SK-N-SH (cell line): ENCODE results near the gene RBMS3. TPM values are rescaled to one million over a fixed set of nuclear protein-coding genes. Genes with fewer than 3 reads are reported as not detected.

Experiments
- CTCF ChIA-PET: fragments of 300-600, 350-600 bp; formaldehyde crosslinking; extraction: SDS; loops from one replicate; lab custom pipeline; 2021; lab: Yijun Ruan, JAX
- POLR2A ChIA-PET: fragments of 350-600 bp; sonication (Branson Sonifier 250); formaldehyde crosslinking; extraction: SDS; loops from one replicate; lab custom pipeline; 2020; ENCODE audit warnings: antibody characterized with exemption, inconsistent platforms; lab: Yijun Ruan, JAX
- DNase-seq: peaks from one replicate; pipeline ENCODE4 v3.0.0; 2012
- H2AFZ ChIP-seq: fragments of 200-600 bp; sonication (generic); 2 replicates; pipeline ENCODE4 v1.8.1; 2016; ENCODE audit warnings: antibody characterized with exemption, mild to moderate bottlenecking, low read depth
- H3F3A ChIP-seq: fragments of 200-600 bp; sonication (generic); replicated peaks from 2 replicates; pipeline ENCODE3; 2016; ENCODE audit warnings: antibody characterized with exemption, mild to moderate bottlenecking; ENCODE audit not compliant: insufficient read depth
- H3K27ac ChIP-seq, 2 experiments: fragments of 200-500 bp in 1 of 2; fragments of 200-600 bp in 1 of 2; sonication (Bioruptor generic) in 1 of 2; sonication (generic), shearing (Covaris generic) in 1 of 2; 2 replicates each; pipeline versions ENCODE4 v1.5.1 to v1.6.1; 2014 to 2016; ENCODE audit warnings: low read depth in 2 of 2, inconsistent platforms in 1 of 2, low read length in 1 of 2, mild to moderate bottlenecking in 1 of 2, mixed read lengths in 1 of 2
- H3K27me3 ChIP-seq: fragments of 200-600 bp; sonication (generic), shearing (Covaris generic); 2 replicates; pipeline ENCODE4 v1.6.1; 2016; ENCODE audit warnings: mixed run types; ENCODE audit not compliant: insufficient read depth
- H3K36me3 ChIP-seq, 2 experiments: fragments of 200-500 bp in 1 of 2; fragments of 200-600 bp in 1 of 2; sonication (Bioruptor generic) in 1 of 2; sonication (generic) in 1 of 2; replicated peaks in 1 of 2; 2 replicates each; pipeline versions ENCODE3 to v1.5.1; 2014 to 2016; ENCODE audit warnings: low read length in 1 of 2, mild to moderate bottlenecking in 1 of 2; ENCODE audit not compliant: insufficient read depth in 2 of 2, control insufficient read depth in 1 of 2
- H3K4me1 ChIP-seq, 2 experiments: fragments of 200-500 bp in 1 of 2; fragments of 200-600 bp in 1 of 2; sonication (Bioruptor generic) in 1 of 2; sonication (generic), shearing (Covaris generic) in 1 of 2; 2 replicates each; pipeline versions ENCODE4 v1.5.1 to v1.6.1; 2014 to 2016; ENCODE audit warnings: low read depth in 1 of 2, low read length in 1 of 2, mixed run types in 1 of 2; ENCODE audit not compliant: insufficient read depth in 2 of 2, control insufficient read depth in 1 of 2
- H3K4me2 ChIP-seq: fragments of 200-600 bp; sonication (generic), shearing (Covaris generic); 2 replicates; pipeline ENCODE4 v1.6.1; 2017; ENCODE audit warnings: mixed run types
- H3K4me3 ChIP-seq, 2 experiments: fragments of 200-500 bp in 1 of 2; fragments of 200-600 bp in 1 of 2; sonication (Bioruptor generic) in 1 of 2; sonication (generic), shearing (Covaris generic) in 1 of 2; 2 replicates each; pipeline versions ENCODE4 v1.5.1 to v1.8.1; 2014 to 2016; ENCODE audit warnings: low read depth in 2 of 2, inconsistent platforms in 1 of 2, low read length in 1 of 2, mild to moderate bottlenecking in 1 of 2, mixed read lengths in 1 of 2, moderate library complexity in 1 of 2
- H3K79me2 ChIP-seq: fragments of 200-600 bp; sonication (generic); 2 replicates; pipeline ENCODE4 v1.8.1; 2017; ENCODE audit warnings: mild to moderate bottlenecking; ENCODE audit not compliant: insufficient read depth
- H3K9ac ChIP-seq: fragments of 200-600 bp; sonication (generic); 2 replicates; pipeline ENCODE4 v1.6.1; 2017; ENCODE audit warnings: mixed run types
- H3K9me2 ChIP-seq: fragments of 200-600 bp; sonication (generic); 2 replicates; pipeline ENCODE4 v1.6.1; 2017; ENCODE audit warnings: mixed run types
- H3K9me3 ChIP-seq: fragments of 200-600 bp; sonication (generic); 2 replicates; pipeline ENCODE4 v1.6.1; 2017; ENCODE audit warnings: mixed run types, mild to moderate bottlenecking, moderate library complexity
- H4K20me1 ChIP-seq: fragments of 200-600 bp; sonication (generic); 2 replicates; pipeline ENCODE4 v1.6.1; 2017; ENCODE audit warnings: mild to moderate bottlenecking, mixed run types; ENCODE audit not compliant: insufficient read depth
- ELF1 ChIP-seq: IDR thresholded peaks from 2 replicates; pipeline ENCODE4 v1.4.0; 2012
- FOSL2 ChIP-seq: IDR thresholded peaks from 2 replicates; pipeline ENCODE4 v1.4.0; 2012; ENCODE audit warnings: low read depth, mild to moderate bottlenecking, moderate library complexity, borderline replicate concordance
- GABPA ChIP-seq: IDR thresholded peaks from 2 replicates; pipeline ENCODE4 v1.4.0; 2012; ENCODE audit warnings: low read depth, mild to moderate bottlenecking
- GATA2 ChIP-seq: sonication (generic); formaldehyde crosslinking; IDR thresholded peaks from 2 replicates; pipeline ENCODE4 v1.5.0; 2020; ENCODE audit warnings: mild to moderate bottlenecking, missing genetic modification reagents
- MEF2A ChIP-seq: IDR thresholded peaks from 2 replicates; pipeline ENCODE4 v1.4.0; 2012; ENCODE audit warnings: low read depth, borderline replicate concordance
- MXI1 ChIP-seq: IDR thresholded peaks from 2 replicates; pipeline ENCODE4 v1.6.1; 2012; ENCODE audit warnings: mild to moderate bottlenecking, low read depth, low read length, improper control_type of control experiment
- NFIC ChIP-seq: IDR thresholded peaks from 2 replicates; pipeline ENCODE4 v1.4.0; 2012; ENCODE audit warnings: borderline replicate concordance
- NRF1 ChIP-seq: IDR thresholded peaks from 2 replicates; pipeline ENCODE4 v1.6.1; 2012; ENCODE audit warnings: low read depth, mild to moderate bottlenecking, low read length
- REST ChIP-seq: IDR thresholded peaks from 2 replicates; pipeline ENCODE4 v1.6.1; 2012; ENCODE audit warnings: mild to moderate bottlenecking, low read depth, low read length, moderate library complexity
- TAF1 ChIP-seq: IDR thresholded peaks from 2 replicates; pipeline ENCODE4 v1.6.1; 2012; ENCODE audit warnings: low read depth, mild to moderate bottlenecking, low read length, moderate library complexity, borderline replicate concordance
- TCF12 ChIP-seq: IDR thresholded peaks from 2 replicates; pipeline ENCODE4 v1.4.0; 2012
- USF1 ChIP-seq: IDR thresholded peaks from 2 replicates; pipeline ENCODE4 v1.4.0; 2012; ENCODE audit warnings: low read depth, borderline replicate concordance
- WGBS: methylation state at CpG from one replicate; pipeline ENCODE4 v1.1.6; 2017; ENCODE audit warnings: low lambda C conversion rate; 5-methylcytosine and 5-hydroxymethylcytosine counted together
- polyA plus RNA-seq, 3 experiments: library from polyadenylated mRNA; depleted of rRNA; stranded (reverse); fragments of >200 nt; gene quantifications; 2 replicates each; pipeline ENCODE4 v1.2.3, GENCODE V29; 2012

RBMS3 gene
- polyA plus RNA-seq, 1 of the 3 experiments (the other 2 are of a cell fraction), result 8.2 TPM

DNA sequence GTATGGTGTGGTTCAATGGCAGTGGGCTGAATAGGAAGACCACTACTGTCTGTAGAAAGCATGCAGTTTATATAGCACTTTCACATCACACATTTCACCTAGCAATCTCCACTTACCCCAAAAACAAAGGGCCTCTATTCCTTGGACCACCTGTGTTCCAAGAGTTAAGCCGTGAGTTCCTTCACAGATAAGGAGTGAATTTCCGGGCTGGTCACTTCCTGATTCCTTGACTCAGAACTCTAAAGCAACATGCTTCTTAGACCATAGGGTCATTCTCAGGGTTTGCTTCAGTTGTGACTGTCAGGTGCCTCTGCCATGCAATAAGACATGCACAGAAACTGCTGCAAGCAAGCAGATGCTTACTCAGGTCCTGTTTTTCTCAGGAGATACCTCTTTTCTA, 737.0 kb downstream of the RBMS3 start (continued):
- no peak for TF ChIP-seq REST
- TF ChIP-seq USF1, result no peak
- no peak for TF ChIP-seq MEF2A
- no peak for TF ChIP-seq MXI1

GRCh38 chr3:30020380-30020779, 739.5 kb downstream of the RBMS3 start:
- H3K9ac ChIP-seq, result no peak overlapping the region
- no peak overlapping the region for H3K4me2 ChIP-seq
- no peaks in the 10 kb centered on the region for H3K9me2 ChIP-seq
- no peaks in the 10 kb centered on the region for H3K79me2 ChIP-seq
- H3K27me3 ChIP-seq, result no peaks in the 10 kb centered on the region
- H3K4me3 ChIP-seq, result no peak overlapping the region
- no peaks in the 10 kb centered on the region for H3K36me3 ChIP-seq
- no peak for DNase-seq
- POLR2A ChIA-PET, result no interaction called here
- no peaks in the 10 kb centered on the region for H3K4me1 ChIP-seq
- no peak for TF ChIP-seq NFIC
- 55% methylated on average over 1 of the region's 1 CpG for WGBS
- no peaks in the 10 kb centered on the region for H3F3A ChIP-seq
- H4K20me1 ChIP-seq, result no peaks in the 10 kb centered on the region
- no peak overlapping the region for H3K27ac ChIP-seq
- no peaks in the 10 kb centered on the region for H3K9me3 ChIP-seq
- CTCF ChIA-PET, result no interaction called here
- H2AFZ ChIP-seq, result no peak overlapping the region

DNA sequence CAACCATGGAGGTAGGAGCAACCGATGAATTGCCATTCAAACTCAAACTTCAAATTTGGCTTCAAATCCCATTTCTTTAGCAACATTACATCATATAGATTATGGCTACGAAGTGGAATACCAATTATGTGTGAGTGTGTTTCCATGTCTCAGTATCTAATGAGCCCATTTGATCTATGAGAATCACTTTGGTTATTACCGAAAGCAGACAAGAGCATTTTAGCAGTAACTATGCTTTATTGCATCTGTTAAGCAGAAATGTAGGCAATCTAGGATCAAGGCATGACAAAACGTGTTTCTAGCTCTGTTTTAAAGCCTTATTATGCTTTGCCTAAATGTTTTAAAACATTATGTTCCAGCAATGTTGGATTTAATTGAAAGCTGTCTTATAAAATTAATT, 743.6 kb downstream of the RBMS3 start:
- TF ChIP-seq MEF2A, result no peak
- TF ChIP-seq REST, result no peak
- no peak for TF ChIP-seq TAF1
- TF ChIP-seq GABPA, result no peak
- no peak for TF ChIP-seq NRF1
- TF ChIP-seq ELF1, result no peak
- no peak for TF ChIP-seq TCF12
- no peak for TF ChIP-seq FOSL2
- TF ChIP-seq GATA2, result no peak
- Histone ChIP-seq H4K20me1 (no peaks in the 10 kb centered on the region), H3K27me3 (no peaks in the 10 kb centered on the region), H3K9ac (no peak overlapping the region), H3K4me1 (no peaks in the 10 kb centered on the region), H3K9me2 (no peaks in the 10 kb centered on the region), H3K27ac (no peak overlapping the region), H3K36me3 (no peaks in the 10 kb centered on the region), H3K79me2 (no peaks in the 10 kb centered on the region), H3K4me3 (no peak overlapping the region), H3F3A (no peaks in the 10 kb centered on the region), H2AFZ (no peak overlapping the region), H3K4me2 (no peak overlapping the region), H3K9me3 (no peaks in the 10 kb centered on the region)
- ChIA-PET CTCF (interaction anchor here (0.6 to 1.1 kb wide), 2 partner anchors 18 to 502 kb away, joined by 3 to 4 read pairs; no protein-coding TSS in a partner anchor), POLR2A (no interaction called here)
- WGBS, result 50% methylated on average over 4 of the region's 4 CpGs
- DNase-seq, result no peak
